GM19099 (cell line): ENCODE results near the gene LYPD6B.

Experiments
- POLR2A ChIP-seq: IDR thresholded peaks from 3 replicates; pipeline ENCODE4 v1.6.1; 2011; ENCODE audit warnings: low read depth; ENCODE audit not compliant: insufficient read length; ENCODE audit errors: extremely low read depth

The LYPD6B gene

GRCh38 chr2:149049142-149049541 lies 10.6 kb downstream of the LYPD6B start:
- TF ChIP-seq POLR2A = no peak

- no peak for TF ChIP-seq POLR2A
Measured at GRCh38 chr2:149050188-149050587, 11.7 kb downstream of the LYPD6B start.

DNA sequence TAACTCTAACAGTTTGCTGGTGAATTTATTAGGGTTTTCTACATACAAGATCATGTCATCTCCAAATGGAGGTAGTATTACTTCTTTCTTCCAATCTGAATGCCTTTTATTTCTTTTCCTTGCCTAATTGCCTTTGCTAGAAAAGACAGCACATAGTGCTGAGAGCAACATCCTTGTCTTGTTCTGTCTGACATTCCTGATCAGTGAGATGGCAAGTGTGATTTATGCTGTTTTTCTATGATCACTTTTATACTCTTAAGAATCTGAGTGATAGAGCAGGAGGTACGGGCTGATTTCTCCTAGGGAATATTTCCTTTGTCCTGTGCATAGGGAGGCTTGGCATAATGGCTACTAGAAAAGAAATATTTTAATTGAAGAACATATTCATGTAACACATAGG lies 17.3 kb downstream of the LYPD6B start:
- no peak for TF ChIP-seq POLR2A

DNA sequence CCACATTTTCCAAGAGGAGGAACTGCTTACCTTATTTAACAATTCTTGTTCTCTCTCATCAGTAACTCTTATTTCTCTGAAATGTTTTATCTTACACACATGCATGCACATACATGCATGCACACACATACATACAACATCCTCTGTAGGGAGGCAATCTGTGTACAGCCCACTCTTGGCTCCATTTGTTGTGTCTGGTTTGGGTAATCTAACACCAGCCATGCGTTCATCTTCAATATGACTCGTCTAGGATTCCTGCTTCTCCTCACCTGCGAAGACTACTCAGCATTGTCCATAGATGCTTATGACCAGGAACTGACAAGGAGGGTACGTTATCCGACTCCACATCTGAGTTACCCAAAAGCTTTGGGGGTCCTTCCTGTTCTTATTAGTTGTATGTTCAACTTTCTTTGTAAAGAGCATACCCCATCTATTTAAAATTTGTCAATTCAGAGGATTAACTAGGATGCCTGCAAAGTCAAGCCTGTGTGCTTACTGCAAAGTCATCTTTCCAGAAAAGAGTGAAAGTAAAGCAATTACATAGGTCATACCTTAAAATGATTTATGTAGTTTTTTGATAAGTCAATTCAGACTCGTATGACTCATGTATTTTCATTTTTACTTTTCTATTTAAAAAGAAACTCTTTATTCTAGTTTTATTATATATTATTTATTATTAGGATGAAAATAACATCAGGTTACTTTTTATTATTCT lies 18.2 kb downstream of the LYPD6B start:
- no peak for TF ChIP-seq POLR2A

- TF ChIP-seq POLR2A = no peak
Measured at GRCh38 chr2:149057401-149057800, 18.9 kb downstream of the LYPD6B start.

DNA sequence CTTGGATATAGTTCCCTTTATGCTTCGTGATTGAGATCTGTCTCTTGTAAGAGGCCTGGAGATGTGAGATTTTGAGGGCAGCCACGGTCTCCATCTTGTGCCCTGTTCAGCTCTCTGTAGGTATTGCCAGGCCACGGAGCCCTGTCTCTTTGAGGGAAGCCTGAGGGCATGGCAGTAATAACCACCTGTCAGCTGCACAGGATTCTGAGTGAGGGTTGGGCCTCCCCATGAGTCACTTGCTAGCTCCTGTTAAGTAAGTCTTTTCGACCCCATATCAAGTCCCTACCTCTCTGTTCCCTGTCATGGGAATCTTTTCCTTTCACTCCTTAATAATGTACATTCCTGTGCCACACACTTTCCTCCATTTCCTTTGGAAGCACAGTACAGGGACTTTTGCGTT lies 20.4 kb downstream of the LYPD6B start:
- no peak for TF ChIP-seq POLR2A

DNA sequence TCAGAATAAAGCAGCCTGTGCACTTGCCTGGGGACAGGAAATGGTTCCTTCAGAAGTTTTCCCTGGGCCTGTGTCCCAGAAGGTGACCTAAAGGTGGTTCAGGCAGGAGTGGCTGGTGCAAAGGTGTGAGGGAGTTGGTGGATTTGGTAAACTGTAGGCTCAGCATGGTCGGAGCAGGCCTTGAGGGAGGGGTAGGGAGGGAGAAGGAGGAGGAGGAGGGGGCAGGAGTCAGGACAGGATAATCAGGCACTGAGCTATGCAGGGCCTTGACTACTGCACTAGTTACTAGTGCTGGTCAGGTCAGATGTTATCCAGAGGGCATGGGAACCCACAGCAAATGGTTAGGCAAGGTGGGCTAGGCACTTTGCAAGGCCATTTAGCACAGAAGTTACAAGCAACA lies 21.3 kb downstream of the LYPD6B start:
- TF ChIP-seq POLR2A = no peak

DNA sequence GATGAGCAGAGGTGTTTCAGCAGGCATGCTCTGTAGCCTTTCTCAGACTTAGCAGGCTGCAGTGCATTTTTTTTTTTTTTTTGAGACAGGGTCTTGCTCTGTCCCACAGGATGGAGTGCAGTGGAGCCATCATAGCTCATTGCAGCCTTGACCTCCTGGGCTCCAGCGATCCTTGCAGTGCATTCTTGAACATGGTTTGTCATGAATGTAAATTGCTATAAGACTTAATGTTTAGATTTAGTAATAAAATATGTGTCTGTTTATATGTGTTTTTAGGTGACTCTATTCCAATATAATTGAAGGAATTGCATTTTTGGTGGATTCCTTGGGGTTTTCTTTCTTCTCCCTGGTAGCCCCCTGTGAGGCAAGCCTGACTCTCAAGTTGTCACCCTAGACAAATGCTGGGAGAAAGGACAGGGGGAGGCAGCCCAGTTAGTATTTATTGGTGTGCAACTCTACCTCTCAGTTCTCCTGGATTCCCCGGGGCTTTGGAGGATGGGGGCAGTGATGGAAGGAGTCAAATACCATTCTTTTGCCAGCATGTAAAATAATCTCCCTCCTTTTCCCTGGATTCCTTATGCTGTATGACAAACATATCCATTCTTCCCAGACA lies 22.7 kb downstream of the LYPD6B start:
- TF ChIP-seq POLR2A = no peak

GRCh38 chr2:149062531-149062930 lies 24.0 kb downstream of the LYPD6B start:
- no peak for TF ChIP-seq POLR2A

DNA sequence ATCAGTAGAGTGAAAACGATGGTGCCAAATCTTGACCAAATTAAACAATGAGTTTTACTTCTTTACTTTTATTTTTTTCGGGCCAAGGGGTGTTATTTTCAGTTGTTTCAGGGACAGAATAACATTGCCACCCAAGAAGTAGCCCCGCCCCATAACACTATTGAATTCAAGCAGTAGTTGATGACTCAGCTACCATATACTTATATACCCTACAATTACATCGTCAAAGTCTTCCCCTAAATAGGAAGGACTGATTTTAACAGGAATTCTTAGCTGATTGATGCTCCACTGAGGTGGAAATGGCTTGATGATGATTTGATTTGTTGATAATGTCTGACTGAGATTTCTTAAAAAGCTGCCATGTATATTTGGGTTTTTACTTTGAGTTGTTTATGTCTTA lies 24.7 kb downstream of the LYPD6B start:
- TF ChIP-seq POLR2A = no peak

- no peak for TF ChIP-seq POLR2A
Measured at GRCh38 chr2:149064365-149064841, 25.9 kb downstream of the LYPD6B start.

DNA sequence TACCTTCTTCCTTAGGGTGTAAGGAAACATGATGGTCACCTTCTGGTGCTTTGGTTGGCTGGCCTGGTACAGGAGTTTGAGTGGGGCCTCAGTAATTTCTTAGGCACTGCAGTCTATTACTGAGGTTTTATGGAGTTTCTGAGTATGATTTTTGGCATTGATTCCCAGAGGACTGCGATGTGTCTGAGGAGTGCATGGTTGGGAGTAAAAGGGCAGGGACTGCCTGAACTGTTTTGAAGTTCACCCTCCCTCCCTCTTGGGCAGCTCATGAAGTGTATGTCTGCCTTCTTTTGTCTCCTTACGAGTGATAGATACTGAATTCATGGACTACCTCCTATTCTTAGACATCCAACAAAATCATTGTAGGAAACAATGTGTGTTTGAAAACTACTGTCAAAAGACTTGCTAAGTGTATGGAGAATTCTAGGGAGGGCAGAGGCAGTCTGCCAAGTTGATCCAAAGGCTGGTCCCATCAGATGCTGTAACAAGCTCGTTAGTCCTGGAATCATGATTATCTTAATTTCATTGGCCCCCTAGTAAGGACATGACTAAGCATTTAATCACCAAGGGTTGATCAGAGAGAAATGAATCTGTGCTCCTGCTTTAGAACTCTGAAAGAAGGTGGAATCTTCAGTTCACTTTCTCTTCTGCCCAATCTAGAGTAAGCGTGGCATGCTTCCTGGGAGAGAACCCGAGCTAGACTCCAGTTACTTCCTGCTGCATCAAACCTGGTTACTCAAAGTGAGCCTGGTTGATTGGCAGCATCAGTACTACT lies 26.5 kb downstream of the LYPD6B start:
- TF ChIP-seq POLR2A = no peak

GRCh38 chr2:149068225-149068995 lies 29.9 kb downstream of the LYPD6B start:
- TF ChIP-seq POLR2A = no peak

DNA sequence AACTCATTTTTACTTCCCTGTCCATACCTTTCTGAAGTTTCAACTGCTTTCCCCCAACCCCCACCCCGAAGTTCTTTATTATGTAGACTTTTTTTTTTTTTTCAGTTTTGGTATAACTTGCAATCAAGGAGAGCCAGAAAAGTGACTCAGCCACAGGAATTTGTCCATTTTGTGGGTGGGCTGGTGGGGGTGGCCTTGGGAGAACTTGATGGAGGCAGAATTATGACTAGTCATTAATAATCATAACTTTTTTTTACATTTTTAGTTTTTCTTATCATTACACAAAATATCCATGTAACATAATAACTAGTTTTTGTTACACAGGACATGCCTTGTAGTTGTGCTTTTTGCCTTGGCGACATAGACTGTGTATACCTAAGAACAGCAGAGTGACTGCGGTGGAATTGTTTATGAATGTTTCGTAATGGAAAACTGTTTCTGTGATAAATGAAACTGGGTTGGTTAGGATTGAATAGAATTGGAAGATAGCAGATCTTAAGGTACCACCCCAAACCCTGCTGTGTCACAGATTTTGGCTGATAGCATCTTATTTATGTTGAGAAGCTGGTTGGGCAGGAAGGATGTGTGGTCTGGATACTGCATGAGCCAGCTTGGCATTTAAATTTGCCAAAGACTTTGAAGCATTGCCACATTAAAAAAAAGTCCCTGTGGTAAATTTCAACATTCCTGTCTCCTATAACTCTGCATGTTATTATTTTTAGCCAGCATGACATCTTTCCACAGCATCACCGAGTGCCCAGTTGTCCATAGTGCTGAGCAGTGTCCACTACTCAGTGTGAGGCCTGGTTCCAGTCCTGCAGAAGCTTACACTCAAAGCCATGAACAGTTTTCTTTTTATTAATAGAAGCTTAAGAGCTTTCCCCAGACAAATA lies 30.7 kb downstream of the LYPD6B start:
- TF ChIP-seq POLR2A = no peak
